HG02571 (cell line): ENCODE measurements around the gene GOLGA6L9.
"Not testable (repeated sequence)": the region's sequence is repeated elsewhere in the genome, so short reads cannot be mapped to it uniquely, and the experiment has no call there.

ENCODE experiments used
- ATAC-seq: cut with Tn5 transposase; IDR thresholded peaks from one replicate; pipeline ENCODE4 v1.9.1; 2021; ENCODE audit warnings: mild to moderate bottlenecking, moderate library complexity; ENCODE audit not compliant: unreplicated experiment

GOLGA6L9 gene

GRCh38 chr15:82429693-82430092 lies at the start of gene GOLGA6L9:
Gene GOLGA6L9 (plus strand): TSS chr15:82429816. CDS start chr15:82430080, 264 bp downstream.
- not testable (repeated sequence) for ATAC-seq

GRCh38 chr15:82381330-82381955 lies 48.2 kb upstream of the GOLGA6L9 start:
- not testable (repeated sequence) for ATAC-seq

GRCh38 chr15:82387209-82387608 lies 42.4 kb upstream of the GOLGA6L9 start:
- ATAC-seq = not testable (repeated sequence)

GRCh38 chr15:82390152-82390551 lies 39.5 kb upstream of the GOLGA6L9 start:
- not testable (repeated sequence) for ATAC-seq

- ATAC-seq = not testable (repeated sequence)
These were observed 37.5 kb upstream of the GOLGA6L9 start for GRCh38 chr15:82392077-82392476.

GRCh38 chr15:82393671-82394070 lies 35.9 kb upstream of the GOLGA6L9 start:
- ATAC-seq = no peak

- ATAC-seq = not testable (repeated sequence)
These were observed 33.8 kb upstream of the GOLGA6L9 start for GRCh38 chr15:82395788-82396187.

- ATAC-seq = no peak
These were observed 31.8 kb upstream of the GOLGA6L9 start for GRCh38 chr15:82397817-82398216.

GRCh38 chr15:82398785-82399184 lies 30.8 kb upstream of the GOLGA6L9 start:
- no peak for ATAC-seq

- not testable (repeated sequence) for ATAC-seq
These were observed 30.1 kb upstream of the GOLGA6L9 start for GRCh38 chr15:82399366-82400103.

GRCh38 chr15:82401918-82402317 lies 27.7 kb upstream of the GOLGA6L9 start:
- not testable (repeated sequence) for ATAC-seq

GRCh38 chr15:82402341-82402740 lies 27.3 kb upstream of the GOLGA6L9 start:
- ATAC-seq = not testable (repeated sequence)

- ATAC-seq = not testable (repeated sequence)
These were observed 23.4 kb upstream of the GOLGA6L9 start for GRCh38 chr15:82406211-82406610.

GRCh38 chr15:82410306-82410705 lies 19.3 kb upstream of the GOLGA6L9 start:
- not testable (repeated sequence) for ATAC-seq

- ATAC-seq = not testable (repeated sequence)
These were observed 18.0 kb upstream of the GOLGA6L9 start for GRCh38 chr15:82411595-82411994.

- ATAC-seq = not testable (repeated sequence)
These were observed 15.0 kb upstream of the GOLGA6L9 start for GRCh38 chr15:82414525-82415191.

- not testable (repeated sequence) for ATAC-seq
These were observed 9.1 kb upstream of the GOLGA6L9 start for GRCh38 chr15:82420516-82420915.

- ATAC-seq = not testable (repeated sequence)
These were observed 8.7 kb upstream of the GOLGA6L9 start for GRCh38 chr15:82420966-82421365.

GRCh38 chr15:82427117-82427516 lies 2.5 kb upstream of the GOLGA6L9 start:
- not testable (repeated sequence) for ATAC-seq

- not testable (repeated sequence) for ATAC-seq
These were observed 15.8 kb downstream of the GOLGA6L9 start for GRCh38 chr15:82445420-82445819.

- not testable (repeated sequence) for ATAC-seq
These were observed 27.7 kb downstream of the GOLGA6L9 start for GRCh38 chr15:82457336-82457735.
